ENCODE data around the gene OR13J1. TPM values are rescaled to one million over a fixed set of nuclear protein-coding genes. Genes with fewer than 3 reads are reported as not detected.

The OR13J1 gene
- polyA plus RNA-seq, 1 donor = 0.21 TPM

Other genes with a start within 250 kb of the OR13J1 start
- gene SIT1, start 219.5 kb downstream of the OR13J1 start, polyA plus RNA-seq = 0.78 TPM
- gene RMRP, start 212.4 kb downstream of the OR13J1 start, polyA plus RNA-seq = not detected
- 17.6 TPM for gene CCDC107, start 212.1 kb downstream of the OR13J1 start, polyA plus RNA-seq
- 5.2 TPM for gene ARHGEF39, start 205.2 kb downstream of the OR13J1 start, polyA plus RNA-seq
- 4.2 TPM for gene CA9, start 196.5 kb downstream of the OR13J1 start, polyA plus RNA-seq
- 463 TPM for gene TPM2, start 180.5 kb downstream of the OR13J1 start, polyA plus RNA-seq
- 117 TPM for gene TLN1, start 138.2 kb downstream of the OR13J1 start, polyA plus RNA-seq
- 25.4 TPM for gene CREB3, start 137.7 kb downstream of the OR13J1 start, polyA plus RNA-seq
- gene GBA2, start 121.2 kb downstream of the OR13J1 start, polyA plus RNA-seq = 127 TPM
- gene RGP1, start 121.1 kb downstream of the OR13J1 start, polyA plus RNA-seq = 17.2 TPM
- 0.61 TPM for gene MSMP, start 116.1 kb downstream of the OR13J1 start, polyA plus RNA-seq
- gene NPR2, start 78.8 kb downstream of the OR13J1 start, polyA plus RNA-seq = 15.3 TPM
- gene SPAG8, start 58.1 kb downstream of the OR13J1 start, polyA plus RNA-seq = 1.4 TPM
- gene HINT2, start 55.4 kb downstream of the OR13J1 start, polyA plus RNA-seq = 29.7 TPM
- gene FAM221B, start 41.7 kb downstream of the OR13J1 start, polyA plus RNA-seq = 0.10 TPM
- gene TMEM8B, start 41.2 kb downstream of the OR13J1 start, polyA plus RNA-seq = 33.8 TPM
- gene HRCT1, start 35.8 kb upstream of the OR13J1 start, polyA plus RNA-seq = 1.6 TPM
- 0.84 TPM for gene SPAAR, start 39.1 kb upstream of the OR13J1 start, polyA plus RNA-seq
- gene OR2S2, start 87.8 kb upstream of the OR13J1 start, polyA plus RNA-seq = not detected
- gene RECK, start 166.5 kb upstream of the OR13J1 start, polyA plus RNA-seq = 9.1 TPM